GM19023 (cell line): ENCODE results near the gene ADAM8.
"Not testable (repeated sequence)": the region's sequence is repeated elsewhere in the genome, so short reads cannot be mapped to it uniquely, and the experiment has no call there.

Experiments
- ATAC-seq: cut with Tn5 transposase; IDR thresholded peaks from one replicate; pipeline ENCODE4 v1.9.1; 2021; ENCODE audit warnings: mild to moderate bottlenecking, moderate library complexity; ENCODE audit not compliant: unreplicated experiment

The ADAM8 gene

DNA sequence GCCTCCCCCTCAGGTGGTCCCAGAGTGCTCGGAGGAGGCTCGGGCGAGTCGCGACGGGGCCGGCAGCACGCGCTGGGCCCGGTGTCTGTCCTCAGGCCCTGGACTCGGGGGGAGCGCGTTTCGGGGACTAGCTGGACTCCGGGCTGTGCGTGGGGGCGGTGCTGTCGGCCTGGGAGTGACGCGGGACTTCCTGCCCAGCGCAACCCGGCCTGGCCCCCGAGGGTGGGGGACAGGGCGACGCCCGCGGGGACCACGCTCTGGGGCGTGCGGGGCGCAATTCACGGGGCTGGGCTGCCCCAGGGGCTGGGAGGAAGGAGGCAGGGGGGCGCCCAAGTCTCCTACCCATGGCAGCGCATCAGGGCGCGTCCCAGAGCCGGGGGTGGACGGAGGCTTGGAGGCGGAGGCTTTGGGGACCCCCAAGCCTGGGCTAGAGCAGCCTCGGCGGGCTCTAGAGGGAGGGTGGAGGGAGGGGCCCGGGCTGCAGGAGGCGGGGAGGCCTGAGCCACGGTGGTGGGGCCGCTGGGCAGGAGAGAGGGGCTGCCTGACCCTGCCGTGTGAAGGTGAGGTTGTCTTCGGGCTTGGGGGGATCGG lies 41.3 kb downstream of the ADAM8 start:
- ATAC-seq, result no peak

- not testable (repeated sequence) for ATAC-seq
These were observed 41.9 kb downstream of the ADAM8 start for GRCh38 chr10:133234796-133235195.

GRCh38 chr10:133231946-133232574 lies 44.6 kb downstream of the ADAM8 start:
- no peak for ATAC-seq

GRCh38 chr10:133231244-133231945 lies 45.3 kb downstream of the ADAM8 start:
- no peak for ATAC-seq

DNA sequence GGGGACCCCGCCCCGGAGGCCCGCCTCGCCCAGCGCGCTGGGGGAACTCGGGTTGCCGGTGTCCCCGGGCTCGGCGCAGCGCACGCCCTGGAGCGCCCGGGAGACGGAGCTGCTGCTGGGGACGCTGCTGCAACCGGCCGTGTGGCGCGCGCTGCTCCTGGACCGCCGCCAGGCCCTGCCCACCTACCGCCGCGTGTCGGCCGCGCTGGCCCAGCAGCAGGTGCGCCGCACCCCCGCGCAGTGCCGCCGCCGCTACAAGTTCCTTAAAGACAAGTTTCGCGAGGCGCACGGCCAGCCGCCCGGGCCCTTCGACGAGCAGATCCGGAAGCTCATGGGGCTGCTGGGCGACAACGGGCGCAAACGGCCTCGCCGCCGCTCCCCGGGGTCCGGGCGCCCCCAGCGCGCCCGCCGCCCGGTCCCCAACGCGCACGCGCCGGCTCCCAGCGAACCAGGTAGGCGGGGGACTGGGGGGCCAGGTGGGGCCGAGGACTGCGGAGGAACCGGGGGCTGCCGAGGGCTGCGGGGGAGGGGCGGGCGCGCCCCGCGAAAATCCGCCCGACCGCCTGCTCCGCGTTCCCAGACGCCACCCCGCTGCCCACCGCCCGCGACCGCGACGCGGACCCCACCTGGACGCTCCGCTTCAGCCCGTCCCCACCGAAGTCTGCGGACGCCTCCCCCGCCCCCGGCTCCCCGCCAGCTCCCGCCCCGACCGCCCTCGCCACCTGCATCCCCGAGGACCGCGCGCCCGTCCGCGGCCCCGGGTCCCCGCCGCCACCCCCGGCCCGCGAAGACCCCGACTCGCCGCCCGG lies 46.1 kb downstream of the ADAM8 start:
- ATAC-seq, result no peak

- ATAC-seq, result no peak
These were observed 46.7 kb downstream of the ADAM8 start, which contains the start of gene UTF1 for GRCh38 chr10:133230044-133230361. Gene UTF1 (plus strand): TSS chr10:133230217. CDS start chr10:133230289, 72 bp downstream.

DNA sequence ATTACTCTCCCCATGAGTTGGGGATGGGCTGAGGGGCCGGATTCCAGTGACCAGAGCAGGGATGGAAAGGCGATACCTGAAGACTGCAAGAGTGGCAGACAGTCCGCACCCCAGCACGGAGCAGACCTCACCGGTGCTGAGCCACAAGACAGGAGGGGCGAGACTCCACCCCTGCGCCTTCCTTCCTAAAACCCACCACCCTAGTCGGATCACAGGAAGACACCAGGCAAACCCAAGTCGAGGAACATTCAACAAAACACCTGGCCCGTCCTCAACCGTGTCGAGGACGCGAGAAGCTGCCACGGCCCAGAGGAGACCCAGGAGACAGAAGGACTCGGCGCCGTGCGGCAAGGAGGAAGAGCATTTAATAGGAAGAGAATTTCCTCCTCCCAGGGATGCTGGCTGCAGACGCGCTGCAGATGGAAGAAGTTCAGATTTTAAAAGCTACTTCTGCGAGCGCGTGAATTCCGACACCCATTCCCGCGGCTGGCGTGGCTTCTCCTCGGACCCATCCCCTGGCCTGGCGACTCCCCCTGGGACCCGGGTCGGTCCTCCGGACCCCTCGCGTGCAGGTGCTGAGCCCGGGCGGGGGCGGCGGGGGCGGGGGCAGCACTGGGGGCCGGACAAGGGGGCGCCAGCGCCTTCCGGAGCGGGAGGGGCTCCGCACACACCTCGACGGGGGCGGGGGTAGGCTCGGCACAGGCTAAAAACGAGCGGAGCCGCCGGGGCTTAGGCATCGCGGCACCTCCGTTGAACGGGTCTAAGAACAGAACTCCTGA lies 47.2 kb downstream of the ADAM8 start:
- ATAC-seq, result no peak

GRCh38 chr10:133227256-133227655 lies 49.4 kb downstream of the ADAM8 start:
- no peak for ATAC-seq

DNA sequence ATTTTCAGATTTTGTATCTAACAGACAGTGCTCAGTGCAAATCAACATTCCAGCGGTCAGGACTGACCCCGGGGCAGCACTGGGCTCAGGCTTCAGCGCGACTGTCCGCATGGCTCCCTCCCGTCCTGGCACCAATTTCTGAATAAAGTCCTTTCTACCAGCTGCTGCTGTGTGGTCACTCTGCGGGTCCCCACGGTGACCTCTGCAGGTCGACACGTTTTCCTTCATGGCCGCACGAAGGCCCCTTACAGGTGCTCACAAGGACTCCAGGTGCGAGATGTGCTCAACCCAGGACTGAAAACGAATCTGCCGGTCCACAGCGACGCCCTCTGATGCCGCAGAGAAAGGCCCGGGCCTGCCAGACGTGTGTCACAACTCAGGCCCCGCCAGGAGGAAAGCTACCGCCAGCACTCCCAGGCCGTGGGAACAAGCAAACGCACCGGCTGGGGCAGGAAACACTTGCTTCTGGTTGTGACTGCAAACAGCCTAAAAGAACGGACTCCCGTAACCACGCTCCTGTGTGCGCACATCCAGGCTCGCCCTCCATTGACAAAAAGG lies 50.3 kb downstream of the ADAM8 start:
- ATAC-seq, result no peak

- ATAC-seq, result no peak
These were observed 50.9 kb downstream of the ADAM8 start for GRCh38 chr10:133225707-133226191.

GRCh38 chr10:133224756-133225372 lies 51.8 kb downstream of the ADAM8 start:
- ATAC-seq, result no peak

DNA sequence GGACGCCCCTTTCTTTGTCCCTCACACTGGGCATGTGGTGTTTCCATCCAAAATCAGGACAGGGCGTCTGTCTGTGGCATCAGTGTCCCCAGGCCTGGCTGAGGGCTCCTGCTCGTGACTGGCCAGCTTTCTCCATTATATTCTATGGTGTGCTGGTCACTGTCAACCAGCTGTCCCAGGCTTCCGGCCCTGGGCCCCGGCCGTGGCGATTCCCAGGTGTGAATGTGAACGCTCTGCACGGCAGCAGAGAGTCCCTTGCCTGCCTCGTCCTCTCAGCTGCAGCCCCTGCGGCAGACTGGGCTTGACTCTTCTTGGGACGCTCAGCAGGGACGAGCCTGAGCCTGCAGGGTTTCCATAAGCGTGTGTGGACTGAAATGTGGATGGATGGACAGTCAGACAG lies 52.6 kb downstream of the ADAM8 start:
- ATAC-seq, result no peak

GRCh38 chr10:133221756-133222155 lies 54.9 kb downstream of the ADAM8 start:
- ATAC-seq, result not testable (repeated sequence)

GRCh38 chr10:133221331-133221730 lies 55.3 kb downstream of the ADAM8 start:
- no peak for ATAC-seq

GRCh38 chr10:133219782-133220181 lies 56.9 kb downstream of the ADAM8 start:
- no peak for ATAC-seq

- ATAC-seq, result no peak
These were observed 57.8 kb downstream of the ADAM8 start for GRCh38 chr10:133218891-133219290.

DNA sequence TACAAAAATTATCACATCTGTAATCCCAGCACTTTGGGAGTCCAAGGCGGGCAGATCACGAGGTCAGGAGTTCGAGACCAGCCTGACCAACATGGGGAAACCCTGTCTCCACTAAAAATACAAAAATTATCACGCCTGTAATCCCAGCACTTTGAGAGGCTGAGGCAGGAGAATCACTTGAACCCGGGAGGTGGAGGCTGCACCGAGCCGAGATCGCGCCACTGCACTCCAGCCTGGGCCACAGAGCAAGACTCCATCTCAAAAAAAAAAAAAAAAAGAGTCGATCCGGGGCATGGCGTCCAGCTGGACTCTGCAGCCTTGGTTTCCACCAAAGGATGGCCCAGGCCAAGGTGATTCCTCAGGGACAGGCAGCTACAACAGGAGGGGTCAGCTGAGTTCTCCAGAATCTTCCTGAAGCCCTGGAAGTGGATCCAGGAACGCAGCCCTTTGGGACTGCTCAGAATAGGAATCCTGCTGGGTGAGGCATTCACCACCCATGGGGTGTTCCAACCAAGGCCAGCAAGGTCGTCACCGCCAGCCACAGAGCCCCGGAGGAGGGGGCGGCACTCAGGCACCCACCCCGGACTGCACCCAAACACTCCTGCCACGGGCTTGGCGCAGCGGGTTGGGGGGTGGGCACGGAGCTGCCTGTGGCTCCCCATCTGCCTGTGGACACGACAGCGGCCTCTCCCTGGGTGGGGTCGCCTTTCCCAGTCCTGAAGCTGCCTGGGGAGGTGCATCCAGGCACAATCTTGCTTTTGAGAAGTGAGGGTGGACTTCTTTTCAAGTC lies 58.7 kb downstream of the ADAM8 start:
- ATAC-seq, result no peak

DNA sequence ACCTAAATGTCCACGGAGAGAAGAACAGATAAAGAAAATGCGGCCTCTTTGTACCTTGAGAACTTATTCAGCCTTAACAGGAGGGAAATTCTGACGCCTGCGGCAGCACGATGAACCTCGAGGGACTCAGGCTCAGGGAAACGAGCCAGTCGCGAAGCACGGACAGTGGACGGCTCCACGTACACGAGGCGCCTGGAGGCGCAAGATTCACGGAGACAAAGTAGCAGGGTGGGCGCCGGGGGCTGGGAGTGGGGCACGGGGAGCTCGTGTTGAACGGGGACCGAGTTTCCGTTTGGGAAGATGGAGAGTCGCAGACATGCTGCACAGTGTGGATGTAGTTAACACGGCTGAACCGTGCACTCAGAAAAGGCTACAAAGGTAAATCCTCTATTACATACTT lies 59.9 kb downstream of the ADAM8 start:
- ATAC-seq, result no peak

DNA sequence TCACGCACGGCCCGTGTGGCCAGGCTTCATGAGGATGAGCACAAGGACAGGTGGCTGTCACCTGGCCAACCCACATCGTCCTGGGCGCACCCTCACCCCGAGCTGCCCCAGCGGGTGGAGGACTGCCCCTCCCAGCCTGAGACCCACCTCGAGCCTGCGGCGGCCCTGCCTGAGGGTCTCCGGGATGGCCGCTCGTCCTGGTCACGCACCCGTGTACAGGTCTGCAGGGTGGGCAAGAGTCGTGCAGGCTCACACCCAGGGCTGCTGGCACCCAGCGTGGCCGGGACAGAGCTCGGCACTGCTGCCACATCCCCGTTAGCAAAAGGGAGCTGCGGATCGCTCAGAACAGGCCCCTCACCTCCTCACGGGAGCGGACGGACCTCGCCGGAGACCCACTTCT lies 61.1 kb downstream of the ADAM8 start:
- ATAC-seq, result no peak
